Thyroid gland (tissue), 4 donors: ENCODE measurements around the gene ITPR2.

Source experiments
- CTCF ChIP-seq, 6 experiments: fragments of 200-600 bp in 3 of 6; fragments of 450-650 bp in 3 of 6; sonication (generic) in 3 of 6; IDR thresholded peaks; one replicate each; pipeline ENCODE4 v1.5.1; 2016 to 2019; ENCODE audit warnings: antibody characterized with exemption in 6 of 6, mild to moderate bottlenecking in 2 of 6, inconsistent platforms in 1 of 6, moderate library complexity in 1 of 6
- POLR2A ChIP-seq, 2 donors: fragments of 450-650 bp; IDR thresholded peaks; one replicate each; pipeline ENCODE4 v1.6.1; 2017; ENCODE audit warnings: antibody characterized with exemption in 2 of 2, mild to moderate bottlenecking in 2 of 2, moderate library complexity in 1 of 2

GRCh38 chr12:26401874-26402273 is 431.1 kb downstream of the ITPR2 start:
- no peak for TF ChIP-seq POLR2A (IDR thresholded peaks at IDR 0.05)
- TF ChIP-seq CTCF (IDR thresholded peaks at IDR 0.05) = no peak
